ENCODE measurements around the gene TRAF5.

DNA sequence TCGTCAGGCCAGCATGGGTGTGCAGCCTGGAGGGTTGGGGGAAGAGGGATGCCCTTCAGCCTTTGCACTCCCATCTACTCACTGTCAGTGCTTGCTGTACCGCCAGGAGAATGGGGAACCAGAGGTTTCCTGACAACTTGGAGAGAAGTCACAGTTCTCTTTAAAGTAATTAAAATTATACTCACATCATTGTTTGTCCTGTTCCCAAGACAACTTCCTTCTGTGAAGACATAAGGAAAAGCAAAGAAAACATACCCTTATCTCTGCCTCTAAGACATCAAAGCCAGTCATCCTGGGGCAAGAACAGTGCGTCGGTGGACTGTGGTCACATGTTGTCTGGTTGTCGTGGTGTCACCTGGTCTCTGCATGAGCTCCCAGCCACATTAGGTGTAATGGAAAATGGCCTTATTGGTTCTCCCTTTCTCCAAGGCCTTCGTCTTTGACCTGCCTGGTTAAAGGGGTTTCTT, 17.6 kb downstream of the TRAF5 start:
- TF ChIP-seq, protein P1, sequence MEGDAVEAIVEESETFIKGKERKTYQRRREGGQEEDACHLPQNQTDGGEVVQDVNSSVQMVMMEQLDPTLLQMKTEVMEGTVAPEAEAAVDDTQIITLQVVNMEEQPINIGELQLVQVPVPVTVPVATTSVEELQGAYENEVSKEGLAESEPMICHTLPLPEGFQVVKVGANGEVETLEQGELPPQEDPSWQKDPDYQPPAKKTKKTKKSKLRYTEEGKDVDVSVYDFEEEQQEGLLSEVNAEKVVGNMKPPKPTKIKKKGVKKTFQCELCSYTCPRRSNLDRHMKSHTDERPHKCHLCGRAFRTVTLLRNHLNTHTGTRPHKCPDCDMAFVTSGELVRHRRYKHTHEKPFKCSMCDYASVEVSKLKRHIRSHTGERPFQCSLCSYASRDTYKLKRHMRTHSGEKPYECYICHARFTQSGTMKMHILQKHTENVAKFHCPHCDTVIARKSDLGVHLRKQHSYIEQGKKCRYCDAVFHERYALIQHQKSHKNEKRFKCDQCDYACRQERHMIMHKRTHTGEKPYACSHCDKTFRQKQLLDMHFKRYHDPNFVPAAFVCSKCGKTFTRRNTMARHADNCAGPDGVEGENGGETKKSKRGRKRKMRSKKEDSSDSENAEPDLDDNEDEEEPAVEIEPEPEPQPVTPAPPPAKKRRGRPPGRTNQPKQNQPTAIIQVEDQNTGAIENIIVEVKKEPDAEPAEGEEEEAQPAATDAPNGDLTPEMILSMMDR (IDR thresholded peaks at IDR 0.05; ENCODE audit: insufficient read depth, low read length, poor library complexity, severe bottlenecking) = no peak
- no peak for TF ChIP-seq EZH2phosphoT487 (conservative IDR thresholded peaks at IDR 0.05; ENCODE audit: low read length)
